ENCODE data around the gene ZNF514. TPM values are rescaled to one million over a fixed set of nuclear protein-coding genes. Genes with fewer than 3 reads are reported as not detected.

Gene ZNF514
- total RNA-seq, result 10 to 100 TPM in 3 of 5 donors, 1 to 10 TPM in 2; 6.4 to 37.5 (median 11.7) TPM
- 10 to 100 TPM in 1 of 3 donors, 1 to 10 TPM in 2; 5.7 to 12.6 (median 5.9) TPM for polyA plus RNA-seq
- long read RNA-seq, donor 1, result 0 reads
- long read RNA-seq, donor 2, full-length matches to known transcripts, result 4 of 4 reads
- long read RNA-seq, donor 2, partial matches to known transcripts, result 0 of 4 reads
- long read RNA-seq, donor 2, other reads (novel, unspliced or antisense), result 0 of 4 reads
- long read RNA-seq, donor 3, result 0 reads
- long read RNA-seq, donor 4, result 0 reads
- long read RNA-seq, donor 5, partial matches to known transcripts, result 0 of 1 reads
- long read RNA-seq, donor 5, other reads (novel, unspliced or antisense), result 0 of 1 reads
- long read RNA-seq, donor 6, result 0 reads
- long read RNA-seq, donor 7, full-length matches to known transcripts, result 1 of 1 reads
- long read RNA-seq, donor 7, partial matches to known transcripts, result 0 of 1 reads
- long read RNA-seq, donor 7, other reads (novel, unspliced or antisense), result 0 of 1 reads
- long read RNA-seq, donor 8, full-length matches to known transcripts, result 4 of 4 reads
- long read RNA-seq, donor 8, partial matches to known transcripts, result 0 of 4 reads
- long read RNA-seq, donor 8, other reads (novel, unspliced or antisense), result 0 of 4 reads
- long read RNA-seq, donor 9, partial matches to known transcripts, result 0 of 1 reads
- long read RNA-seq, donor 9, other reads (novel, unspliced or antisense), result 0 of 1 reads
- long read RNA-seq, donor 10, result 0 reads

DNA sequence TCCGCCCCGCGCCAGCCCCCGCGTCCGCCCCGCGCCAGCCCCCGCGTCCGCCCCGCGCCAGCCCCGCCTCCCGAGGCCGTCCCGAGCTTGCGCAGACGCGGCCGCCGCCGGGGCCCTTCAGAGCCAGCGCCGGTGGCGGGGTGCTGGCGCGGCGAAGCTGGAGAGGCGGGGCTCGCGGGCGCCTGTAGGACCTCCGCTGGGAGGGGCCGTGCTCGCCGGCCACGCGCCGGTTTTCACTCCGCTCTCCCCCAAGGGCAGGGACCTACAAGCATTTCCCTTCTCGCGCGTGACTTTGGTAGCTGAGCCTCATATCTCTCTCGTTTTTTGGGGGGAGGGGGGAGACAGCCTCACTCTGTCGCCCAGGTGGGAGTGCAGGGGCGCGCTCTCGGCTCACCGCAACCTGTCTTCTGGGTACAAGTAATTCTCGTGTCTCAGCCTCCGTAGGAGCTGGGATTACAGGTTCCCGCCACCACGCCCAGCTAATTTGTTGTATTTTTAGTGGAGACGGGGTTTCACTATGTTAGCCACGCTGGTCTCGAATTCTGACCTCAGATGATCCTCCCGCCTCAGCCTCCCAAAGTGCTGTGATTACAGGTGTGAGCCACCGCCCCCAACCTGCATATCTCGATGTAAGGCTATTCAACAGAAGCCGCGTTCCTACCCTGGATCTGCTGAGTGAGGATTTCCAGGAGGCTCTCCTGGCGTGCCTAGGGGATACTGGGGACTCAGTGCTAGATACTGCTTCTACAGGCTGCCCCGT lies at the start of gene ZNF514:
ZNF514 (minus strand) TSS at position 159 of the 760 bp plus-strand sequence. CDS start 6,595 bp downstream, outside the sequence.
- Histone ChIP-seq H3K4me3 (peak within 1 kb of the TSS; percentile 61 to 88 (median 74)), H3K4me1 (peaks cover 9 to 43% (median 27%) of the 10 kb centered on the region in 4 donors), H3K27ac (peak within 1 kb of the TSS; percentile 80 to 89 (median 87)), H3K9me3 (peaks cover 0 to 14% (median 7%) of the 10 kb centered on the region in 4 donors), H3K36me3 (peaks cover 5 to 25% (median 23%) of the 10 kb centered on the region in 4 donors), H3K27me3 (no peaks in the 10 kb centered on the region)
- TF ChIP-seq POLR2AphosphoS5 (IDR thresholded peaks at IDR 0.05) (peak in 2 of 3 donors; percentile 4 to 27), EP300 (IDR thresholded peaks at IDR 0.05) (no peak)
- peak; percentile 87 to 95 for DNase-seq
- intact Hi-C loops (cut with DNase I; ENCODE audit: low total_unique reads), result no loop called here
- WGBS, 5 donors, result 6 to 17% (median 10%) methylated on average over 29 to 63 of the region's 64 CpGs

DNA sequence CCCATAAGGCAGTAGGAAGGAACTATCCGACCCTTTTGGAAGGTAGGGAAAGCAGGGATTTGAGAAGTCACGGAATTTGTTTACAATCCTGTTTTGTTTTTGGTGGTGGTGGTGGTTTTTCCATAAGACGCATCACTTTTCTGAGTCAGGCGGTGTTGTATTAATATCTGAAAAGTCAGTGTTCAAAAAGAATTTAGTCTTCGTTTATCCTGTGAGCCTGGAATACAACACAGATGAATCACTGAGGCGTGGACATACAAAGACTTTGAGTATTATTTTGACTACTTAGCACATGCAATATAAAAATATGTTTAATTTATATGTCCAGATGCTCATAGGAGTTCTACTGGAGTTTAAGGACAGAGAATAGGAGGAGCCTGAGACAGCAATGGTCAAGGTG lies 48.5 kb upstream of the ZNF514 start:
- Histone ChIP-seq H3K9me3 (peaks cover 12 to 37% (median 27%) of the 10 kb centered on the region in 4 donors), H3K36me3 (peaks cover 16 to 41% (median 34%) of the 10 kb centered on the region in 4 donors), H3K27ac (peak overlapping the region in 3 of 5 donors; percentile 88 to 93 (median 88)), H3K4me3 (peak overlapping the region; percentile 63 to 81 (median 66)), H3K4me1 (peaks cover 0 to 22% (median 13%) of the 10 kb centered on the region in 4 donors), H3K27me3 (no peaks in the 10 kb centered on the region)
- no peak for TF ChIP-seq POLR2A (IDR thresholded peaks at IDR 0.05)
- TF ChIP-seq EP300 (IDR thresholded peaks at IDR 0.05), result no peak
- TF ChIP-seq POLR2AphosphoS5 (IDR thresholded peaks at IDR 0.05), result no peak
- TF ChIP-seq, protein P1, sequence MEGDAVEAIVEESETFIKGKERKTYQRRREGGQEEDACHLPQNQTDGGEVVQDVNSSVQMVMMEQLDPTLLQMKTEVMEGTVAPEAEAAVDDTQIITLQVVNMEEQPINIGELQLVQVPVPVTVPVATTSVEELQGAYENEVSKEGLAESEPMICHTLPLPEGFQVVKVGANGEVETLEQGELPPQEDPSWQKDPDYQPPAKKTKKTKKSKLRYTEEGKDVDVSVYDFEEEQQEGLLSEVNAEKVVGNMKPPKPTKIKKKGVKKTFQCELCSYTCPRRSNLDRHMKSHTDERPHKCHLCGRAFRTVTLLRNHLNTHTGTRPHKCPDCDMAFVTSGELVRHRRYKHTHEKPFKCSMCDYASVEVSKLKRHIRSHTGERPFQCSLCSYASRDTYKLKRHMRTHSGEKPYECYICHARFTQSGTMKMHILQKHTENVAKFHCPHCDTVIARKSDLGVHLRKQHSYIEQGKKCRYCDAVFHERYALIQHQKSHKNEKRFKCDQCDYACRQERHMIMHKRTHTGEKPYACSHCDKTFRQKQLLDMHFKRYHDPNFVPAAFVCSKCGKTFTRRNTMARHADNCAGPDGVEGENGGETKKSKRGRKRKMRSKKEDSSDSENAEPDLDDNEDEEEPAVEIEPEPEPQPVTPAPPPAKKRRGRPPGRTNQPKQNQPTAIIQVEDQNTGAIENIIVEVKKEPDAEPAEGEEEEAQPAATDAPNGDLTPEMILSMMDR (IDR thresholded peaks at IDR 0.05), result no peak
- no peak for DNase-seq
- 55 to 68% (median 63%) methylated on average over 6 of the region's 6 CpGs for WGBS, 5 donors
- intact Hi-C loops (cut with DNase I; ENCODE audit: low total_unique reads), result no loop called here

DNA sequence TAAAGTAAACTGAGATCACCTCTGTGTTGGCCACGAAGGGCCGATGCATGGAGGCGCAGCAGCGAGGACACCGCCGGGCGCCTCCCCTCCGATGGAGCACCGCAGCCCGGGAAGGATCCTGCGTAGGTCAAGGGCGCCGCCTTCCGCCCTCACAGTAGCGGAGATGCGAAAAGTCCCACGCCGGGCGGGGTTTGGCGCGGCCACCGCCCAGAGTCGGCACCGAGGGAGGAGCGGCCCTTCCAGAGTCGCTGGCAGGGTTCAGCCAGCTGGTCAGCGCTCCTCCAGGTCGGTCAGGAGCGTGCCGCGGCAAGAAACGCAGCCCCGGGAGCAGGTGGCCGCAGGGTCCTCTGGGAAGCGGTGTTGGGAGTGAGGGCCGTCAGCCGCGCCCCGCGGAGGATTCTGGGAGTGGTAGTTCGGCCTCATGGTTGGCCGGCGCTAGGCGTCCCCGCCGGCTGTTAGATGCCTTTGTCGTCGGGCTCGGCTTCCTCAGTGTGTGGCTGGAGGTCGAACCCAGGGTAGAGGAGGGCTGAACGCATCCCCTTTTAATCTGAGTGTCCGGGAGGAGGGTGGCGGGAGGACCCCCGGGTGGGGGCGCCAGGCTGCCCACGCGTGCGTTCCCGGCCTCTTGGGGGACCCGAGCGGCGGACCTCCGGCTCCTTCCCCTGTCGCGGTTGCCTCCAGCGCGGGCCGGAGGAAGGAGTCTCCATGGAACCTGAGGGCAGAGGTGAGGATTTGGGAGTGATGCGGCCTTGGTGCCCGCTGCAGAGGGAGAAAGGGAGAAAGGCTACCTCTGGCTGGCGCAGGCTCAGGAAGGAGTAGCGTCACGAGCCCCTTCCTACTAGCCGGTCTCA lies 47.7 kb upstream of the ZNF514 start, which contains the start of gene ZNF892:
ZNF892 (plus strand) TSS at position 411 of the 851 bp plus-strand sequence; CDS start at position 706, 295 bp downstream.
- intact Hi-C loops (cut with DNase I; ENCODE audit: low total_unique reads), result no loop called here
- Histone ChIP-seq H3K4me3 (peak within 1 kb of the TSS; percentile 63 to 81 (median 66)), H3K27ac (peak within 1 kb of the TSS; percentile 68 to 93 (median 88)), H3K9me3 (peaks cover 8 to 29% (median 20%) of the 10 kb centered on the region in 4 donors), H3K27me3 (no peaks in the 10 kb centered on the region), H3K36me3 (peaks cover 12 to 34% (median 27%) of the 10 kb centered on the region in 4 donors), H3K4me1 (peaks cover 0 to 22% (median 13%) of the 10 kb centered on the region in 4 donors)
- TF ChIP-seq, protein P1 (IDR thresholded peaks at IDR 0.05), result peak in 2 of 7 experiments; percentile 10 to 51
- TF ChIP-seq EP300 (IDR thresholded peaks at IDR 0.05), result no peak
- peak in 1 of 4 donors; percentile 24 for TF ChIP-seq POLR2A (IDR thresholded peaks at IDR 0.05)
- peak; percentile 67 to 93 (median 80) for TF ChIP-seq POLR2AphosphoS5 (IDR thresholded peaks at IDR 0.05)
- DNase-seq, result peak; percentile 92 to 97
- 1% methylated on average over 29 to 74 of the region's 74 CpGs for WGBS, 5 donors

DNA sequence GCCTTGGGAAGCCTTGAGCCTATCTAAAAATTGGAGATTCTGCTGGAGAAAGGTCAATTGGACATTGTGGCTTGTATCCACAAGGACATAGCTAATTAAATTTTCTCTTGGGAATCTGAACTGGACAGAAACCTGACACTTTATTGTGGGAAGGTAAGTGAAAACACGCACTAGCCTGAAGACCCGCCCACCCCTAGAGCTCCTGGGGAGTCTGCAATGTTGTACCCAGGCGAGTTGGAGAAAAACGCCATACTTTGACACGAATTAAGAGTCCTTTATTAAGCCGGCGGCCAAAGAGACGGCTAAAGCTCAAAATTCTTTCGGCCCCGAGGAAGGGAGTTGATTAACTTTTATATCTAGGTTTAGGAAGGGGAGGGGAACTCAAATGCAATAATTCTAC lies 46.4 kb upstream of the ZNF514 start:
- Histone ChIP-seq H3K4me3 (peak overlapping the region in 1 of 4 donors; percentile 81), H3K9me3 (peaks cover 0 to 17% (median 8%) of the 10 kb centered on the region in 4 donors), H3K27me3 (no peaks in the 10 kb centered on the region), H3K4me1 (peaks cover 0 to 22% (median 13%) of the 10 kb centered on the region in 4 donors), H3K27ac (no peak overlapping the region), H3K36me3 (peaks cover 0 to 21% (median 14%) of the 10 kb centered on the region in 4 donors)
- 39 to 57% (median 45%) methylated on average over 10 of the region's 10 CpGs for WGBS, 5 donors
- peak in 1 of 2 donors; percentile 8 for DNase-seq
- TF ChIP-seq EP300 (IDR thresholded peaks at IDR 0.05), result no peak
- TF ChIP-seq POLR2A (IDR thresholded peaks at IDR 0.05), result no peak
- TF ChIP-seq, protein P1 (IDR thresholded peaks at IDR 0.05), result no peak
- no peak for TF ChIP-seq POLR2AphosphoS5 (IDR thresholded peaks at IDR 0.05)
- intact Hi-C loops (cut with DNase I; ENCODE audit: low total_unique reads), result no loop called here
